HG03378 (cell line): Measurements from ENCODE around the gene ACTL6A.
"Not testable (repeated sequence)": the region's sequence is repeated elsewhere in the genome, so short reads cannot be mapped to it uniquely, and the experiment has no call there.

ENCODE experiments used
- ATAC-seq: cut with Tn5 transposase; IDR thresholded peaks from one replicate; pipeline ENCODE4 v1.9.1; 2021; ENCODE audit warnings: mild to moderate bottlenecking, moderate library complexity; ENCODE audit not compliant: unreplicated experiment

The ACTL6A gene

DNA sequence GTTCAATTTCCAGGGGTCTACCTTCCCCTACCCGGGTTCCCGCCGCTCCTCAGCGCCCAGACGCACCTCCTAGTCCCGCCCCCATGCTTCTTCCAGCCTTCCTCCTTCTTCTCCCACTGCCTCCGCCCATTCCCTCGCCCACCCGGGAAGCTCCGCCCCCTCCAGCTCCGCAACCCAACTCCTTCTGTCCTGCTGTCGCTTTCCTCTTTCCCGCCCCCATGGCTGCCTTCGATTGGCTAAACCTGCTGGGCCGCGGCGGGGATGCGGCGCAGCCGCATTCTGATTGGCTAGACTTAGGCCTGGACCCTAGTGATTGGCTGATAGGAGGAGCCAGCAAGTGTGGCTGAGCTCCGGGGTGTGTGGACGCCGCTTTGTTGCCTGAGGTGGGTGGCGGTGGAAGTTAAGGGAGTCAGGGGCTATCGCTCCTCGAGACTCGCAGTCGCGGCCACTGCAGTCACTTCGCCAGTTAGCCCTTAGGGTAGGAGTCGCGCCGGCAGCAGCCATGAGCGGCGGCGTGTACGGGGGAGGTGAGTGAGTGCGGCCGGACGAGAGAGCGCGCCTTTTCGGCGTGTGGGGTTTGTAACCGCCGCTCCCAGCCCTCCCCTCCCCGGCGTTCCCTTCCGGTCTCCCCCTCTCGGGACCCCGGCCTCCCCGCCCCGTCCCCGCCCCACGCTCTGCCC lies at the start of gene ACTL6A:
ACTL6A (plus strand) TSS at position 336 of the 680 bp plus-strand sequence; CDS start at position 503, 167 bp downstream.
- peak; percentile 96 for ATAC-seq

DNA sequence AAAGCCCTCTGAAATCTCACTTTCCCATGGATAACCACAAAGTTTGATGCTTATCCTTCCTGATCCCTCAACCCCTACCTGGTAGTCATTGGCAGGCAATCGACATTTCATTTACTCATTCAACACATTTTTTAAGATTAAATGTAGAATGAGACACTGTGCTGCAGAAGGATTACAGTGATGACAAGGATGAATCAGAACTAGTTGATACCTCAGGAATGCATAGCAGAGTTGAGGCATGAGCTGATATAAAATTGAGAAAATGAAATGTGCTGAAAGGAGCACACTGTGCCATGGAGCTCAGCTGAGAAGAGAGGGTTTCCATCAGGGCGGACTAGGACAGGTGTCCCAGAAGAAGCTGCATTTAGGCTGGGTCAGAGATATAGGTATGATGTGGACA lies 48.9 kb upstream of the ACTL6A start:
- no peak for ATAC-seq

DNA sequence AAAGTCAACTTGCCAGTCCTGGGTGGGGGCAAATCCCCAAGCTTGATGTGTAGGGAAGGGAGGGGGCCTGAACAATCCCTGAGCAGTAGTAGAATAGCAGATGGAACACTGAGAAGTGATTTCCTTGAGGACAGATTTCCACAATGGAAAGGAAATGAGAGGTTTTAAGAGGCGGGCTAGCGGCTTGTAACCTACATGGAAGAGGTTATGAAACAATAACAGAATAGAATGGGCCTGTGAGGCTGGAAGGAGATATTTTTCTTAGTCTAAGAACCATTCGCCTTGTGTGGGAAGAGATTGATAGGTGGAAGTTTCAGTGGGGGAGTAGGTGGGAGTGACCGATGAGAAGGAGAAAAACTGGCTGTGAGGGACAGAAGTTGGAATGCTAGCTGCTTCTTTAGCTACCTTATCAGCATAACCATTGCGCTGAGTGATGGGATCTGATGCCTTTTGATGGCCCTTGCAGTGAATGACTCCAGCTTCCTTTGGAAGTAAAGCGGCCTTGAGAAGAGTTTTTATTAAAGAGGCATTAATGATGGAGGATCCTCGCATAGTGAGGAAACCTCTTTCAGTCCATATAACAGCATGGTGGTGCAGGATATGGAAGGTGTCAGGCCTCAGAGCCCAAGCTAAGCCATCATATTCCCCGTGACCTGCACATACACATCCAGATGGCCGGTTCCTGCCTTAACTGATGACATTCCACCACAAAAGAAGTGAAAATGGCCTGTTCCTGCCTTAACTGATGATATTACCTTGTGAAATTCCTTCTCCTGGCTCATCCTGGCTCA lies 46.1 kb upstream of the ACTL6A start:
- ATAC-seq: not testable (repeated sequence)

DNA sequence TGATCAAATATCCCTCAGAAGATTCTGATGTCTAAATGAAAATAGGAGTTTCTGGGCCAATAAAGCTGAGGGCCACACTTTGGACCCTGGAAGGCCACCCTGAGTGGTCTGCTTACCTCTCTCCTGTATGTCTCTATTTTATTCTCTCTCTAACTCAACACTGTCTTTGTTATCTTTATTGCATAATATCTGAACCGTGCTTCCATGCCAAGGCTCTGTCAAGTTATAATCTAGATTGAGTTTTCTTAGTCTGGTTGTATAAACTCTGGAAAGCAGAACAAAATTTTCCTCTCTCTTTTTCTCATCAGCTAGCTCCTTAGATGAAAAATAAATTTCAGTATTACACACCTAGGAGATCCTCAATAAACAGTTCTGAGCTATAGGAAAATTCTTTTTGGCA lies 36.2 kb upstream of the ACTL6A start:
- no peak for ATAC-seq

DNA sequence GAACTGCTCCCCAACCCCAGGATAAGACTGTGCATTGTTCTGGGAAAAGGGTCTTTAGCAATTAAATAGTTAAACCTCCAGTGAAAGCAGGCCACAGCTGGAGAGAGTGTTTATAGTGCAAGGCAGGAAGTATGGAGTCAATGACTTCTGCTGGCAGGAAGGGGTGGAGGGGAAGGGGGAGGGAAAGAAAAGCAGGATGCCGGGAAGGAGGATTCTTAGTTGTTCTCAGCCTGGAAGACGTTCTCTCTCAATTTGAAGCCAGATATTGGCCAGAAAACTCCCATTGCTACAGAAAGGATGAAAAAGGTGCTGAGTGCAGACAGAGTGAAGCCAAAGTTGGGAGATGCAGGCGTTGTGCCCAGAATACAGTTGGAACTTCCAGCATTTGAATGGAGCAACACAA lies 35.7 kb upstream of the ACTL6A start:
- ATAC-seq: no peak

DNA sequence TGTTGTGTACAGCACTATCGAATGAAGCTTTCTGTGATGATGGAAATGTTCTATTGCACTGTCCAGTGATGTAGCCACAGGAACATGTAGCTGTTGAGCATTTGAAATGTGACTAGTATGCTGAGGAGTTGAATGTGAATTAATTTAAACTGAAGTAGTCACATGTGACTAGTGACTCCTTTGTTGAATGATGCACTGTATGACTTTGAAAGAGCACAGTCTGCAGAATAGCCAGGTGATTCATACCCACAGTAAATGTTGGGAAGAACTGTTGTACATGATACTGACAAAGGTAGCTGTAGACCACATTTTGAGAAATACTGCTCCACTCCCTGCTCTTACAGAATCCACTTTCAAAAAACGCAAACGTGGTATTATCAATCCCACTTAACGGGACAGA lies 34.0 kb upstream of the ACTL6A start:
- ATAC-seq: no peak

DNA sequence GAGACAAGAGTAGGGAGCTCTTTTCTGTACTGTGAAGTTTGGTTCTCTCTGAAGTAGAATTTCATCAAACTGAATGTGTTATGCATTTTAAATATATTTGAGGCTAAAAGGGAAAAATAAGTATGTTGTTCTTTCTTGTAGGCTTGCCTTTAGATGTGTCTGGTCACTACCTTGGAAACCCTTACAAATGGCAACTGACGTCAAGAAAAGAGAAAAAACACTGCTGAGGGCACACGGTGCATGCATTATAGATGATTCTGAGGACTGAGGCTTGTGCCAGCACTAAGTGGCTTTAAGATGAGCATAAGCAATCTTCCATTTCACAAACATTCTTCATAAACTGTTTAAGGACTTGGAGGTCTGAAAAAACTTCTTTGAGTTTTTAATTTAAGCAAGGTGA lies 31.1 kb upstream of the ACTL6A start:
- ATAC-seq: no peak

DNA sequence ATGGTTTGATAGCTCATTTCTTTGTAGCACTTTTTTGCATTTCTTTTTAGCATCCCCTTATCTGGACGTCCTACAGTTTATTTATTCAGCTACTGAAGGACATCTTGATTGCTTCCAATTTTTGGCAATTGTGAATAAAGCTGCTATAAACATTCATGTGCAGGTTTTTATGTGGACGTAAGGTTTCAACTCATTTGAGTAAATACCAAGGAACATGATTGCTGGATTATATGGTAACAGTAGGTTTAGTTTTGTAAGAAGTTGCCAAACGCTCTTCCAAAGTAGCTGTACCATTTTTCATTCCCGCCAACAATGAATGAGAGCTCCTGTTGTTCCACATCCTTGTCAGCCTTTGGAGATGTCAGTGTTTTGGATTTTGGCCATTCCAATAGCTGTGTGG lies 29.5 kb upstream of the ACTL6A start:
- ATAC-seq: no peak

DNA sequence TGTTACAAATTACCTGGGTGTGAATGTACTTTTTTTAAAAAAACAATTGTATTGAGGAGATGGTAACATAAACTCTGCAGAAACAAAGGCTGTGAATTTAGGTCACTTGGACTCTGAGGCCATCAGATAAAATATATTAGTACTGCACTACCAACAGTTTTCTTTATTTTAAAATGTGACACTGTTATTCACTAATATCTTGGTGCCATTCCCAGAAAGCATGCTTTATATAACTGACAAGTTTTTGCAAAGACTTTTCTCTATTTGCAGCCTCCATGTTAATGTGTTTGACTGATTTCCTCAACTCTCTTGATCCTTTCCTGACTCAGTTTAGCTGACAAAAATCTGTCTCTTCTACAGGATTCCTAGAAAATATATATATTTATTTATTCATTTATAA lies 26.5 kb upstream of the ACTL6A start:
- no peak for ATAC-seq

DNA sequence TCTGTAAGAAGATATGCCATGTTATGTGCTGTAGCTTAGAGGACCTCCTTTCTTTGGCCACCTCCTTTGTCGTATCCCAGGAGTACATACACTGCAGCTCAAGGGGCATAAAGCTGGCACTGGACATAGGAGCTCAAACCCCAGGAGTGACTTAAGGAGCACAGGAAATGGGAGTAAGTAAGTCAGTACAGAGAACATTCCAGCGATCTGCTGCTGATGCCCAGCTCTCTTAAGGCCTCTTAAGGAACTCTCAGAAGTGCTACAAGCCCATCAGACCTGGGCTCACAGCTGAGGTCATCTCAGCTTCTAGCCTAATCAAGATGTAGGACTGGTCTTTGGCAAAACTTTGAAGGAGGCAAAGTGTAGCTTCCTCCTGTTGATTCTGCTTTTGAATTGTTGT lies 21.6 kb upstream of the ACTL6A start:
- ATAC-seq: no peak

DNA sequence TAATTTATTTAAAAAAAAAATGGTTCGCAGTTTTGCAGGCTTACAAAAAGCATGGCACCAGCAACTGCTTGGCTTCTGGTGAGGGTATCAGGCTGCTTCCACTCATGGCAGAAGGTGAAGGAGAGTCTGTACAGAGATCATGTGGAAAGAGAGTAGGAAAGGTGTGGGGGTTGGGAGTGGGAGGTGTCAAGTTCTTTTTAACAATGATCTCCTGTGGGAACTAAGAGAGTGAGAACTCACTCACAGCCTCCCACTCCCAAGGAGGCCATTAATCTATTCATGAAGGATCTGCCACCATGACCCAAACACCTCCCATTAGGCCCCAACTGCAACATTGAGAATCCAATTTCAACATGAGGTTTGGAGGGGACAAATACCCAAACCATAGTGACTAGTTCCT lies 21.1 kb upstream of the ACTL6A start:
- ATAC-seq: no peak

DNA sequence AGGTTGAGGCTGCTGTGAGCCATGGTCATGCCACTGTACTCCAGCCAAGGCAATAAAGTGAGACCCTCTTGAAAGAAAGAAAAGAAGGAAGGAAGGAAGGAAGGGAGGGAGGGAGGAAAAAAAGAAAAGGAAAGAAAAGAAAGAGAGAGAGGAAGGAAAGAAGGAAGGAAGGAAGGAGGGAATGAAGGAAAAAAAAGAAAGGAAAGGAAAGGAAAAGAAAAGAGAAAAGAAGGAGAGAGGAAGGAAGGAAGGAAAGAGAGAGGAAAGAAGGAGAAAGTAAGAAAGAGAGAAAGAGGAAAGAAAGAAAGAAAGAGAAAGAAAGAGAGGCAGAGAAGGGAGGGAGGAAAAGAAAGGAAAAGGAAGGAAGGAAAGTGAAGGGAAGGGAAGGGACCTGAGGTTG lies 20.4 kb upstream of the ACTL6A start:
- no peak for ATAC-seq

DNA sequence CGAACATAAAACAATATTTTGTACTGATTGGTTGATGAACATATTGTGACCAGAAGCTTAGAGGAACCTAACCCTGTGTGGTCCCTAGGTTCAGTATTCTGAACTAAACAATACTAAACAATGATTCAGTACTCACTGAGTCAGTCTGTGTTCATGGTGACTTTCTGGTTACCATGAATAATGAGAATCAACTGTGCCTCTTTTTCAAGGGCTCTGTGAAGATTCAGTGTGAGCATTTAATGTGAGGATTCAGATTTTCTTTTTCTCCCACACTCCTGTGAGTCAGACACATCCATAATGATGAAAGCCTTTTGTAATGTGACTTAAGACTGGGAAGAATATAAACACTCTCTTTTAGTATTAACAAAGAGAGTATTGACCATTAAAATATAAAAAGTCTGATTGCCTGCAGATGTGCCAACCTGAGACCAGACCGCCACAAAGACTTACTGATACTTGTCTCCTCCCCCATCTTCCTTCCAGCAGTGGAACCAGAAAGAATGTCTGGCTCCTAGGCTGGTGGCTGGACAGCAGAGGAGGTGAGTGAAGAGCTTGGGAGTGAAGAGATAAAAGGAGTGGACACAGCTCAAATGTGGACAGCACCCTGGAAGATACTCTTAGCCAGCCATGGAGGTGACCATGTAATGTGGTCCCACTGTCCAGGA lies 17.6 kb upstream of the ACTL6A start:
- no peak for ATAC-seq

DNA sequence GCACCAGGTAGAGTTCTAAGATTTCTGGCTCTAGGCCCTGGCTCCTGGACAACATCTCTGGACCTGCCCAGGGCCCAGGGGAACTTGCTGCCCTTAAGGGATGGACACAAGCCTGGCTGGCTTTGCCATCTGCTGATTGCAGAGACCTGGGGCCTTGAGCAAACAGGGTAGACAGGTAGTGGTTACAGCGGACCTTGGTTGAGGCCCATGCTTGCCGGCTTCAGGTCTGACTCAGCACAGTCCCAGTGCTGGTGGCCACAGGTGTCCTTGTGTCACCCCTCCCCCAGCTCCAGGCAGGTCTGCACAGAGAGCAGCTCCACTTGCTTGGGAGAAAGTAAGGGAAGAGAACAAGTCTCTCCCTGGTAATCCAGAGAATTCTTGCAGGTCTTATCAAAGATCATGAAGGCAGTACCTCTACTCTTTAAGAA lies 15.9 kb upstream of the ACTL6A start:
- no peak for ATAC-seq

DNA sequence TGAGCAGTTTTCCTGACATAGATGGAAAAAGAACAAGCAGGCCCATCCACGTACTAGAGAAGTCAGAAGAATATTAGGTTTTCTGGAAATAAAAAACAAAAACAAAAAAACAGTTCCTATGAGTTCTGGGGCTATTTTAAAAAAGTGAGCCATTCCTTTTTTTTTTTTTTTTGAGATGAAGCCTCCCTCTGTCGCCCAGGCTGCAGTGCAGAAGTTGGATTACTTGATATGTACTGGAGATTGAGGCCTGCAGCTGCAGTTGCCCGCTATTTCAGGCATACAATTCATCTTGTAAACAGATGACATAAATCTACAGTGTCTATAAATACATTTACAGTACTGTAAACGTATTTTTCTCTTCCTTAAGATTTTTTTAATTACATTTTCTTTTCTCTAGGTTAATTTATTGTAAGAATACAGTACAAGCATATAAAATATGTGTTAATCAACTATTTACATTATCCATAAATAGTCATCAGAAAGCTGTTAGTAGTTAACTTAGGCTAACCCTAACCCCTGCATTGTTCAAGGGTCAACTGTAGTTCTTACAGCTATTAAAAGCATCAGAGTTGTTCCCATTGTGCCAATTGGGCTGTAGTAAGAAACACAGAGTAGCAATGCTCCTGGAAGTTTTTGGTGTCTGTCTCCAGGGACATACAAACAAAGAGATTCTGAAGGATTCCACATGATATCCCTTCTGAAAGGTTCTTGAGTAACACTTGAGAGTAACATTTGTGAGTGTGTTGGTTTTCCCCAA lies 11.2 kb upstream of the ACTL6A start:
- no peak for ATAC-seq

DNA sequence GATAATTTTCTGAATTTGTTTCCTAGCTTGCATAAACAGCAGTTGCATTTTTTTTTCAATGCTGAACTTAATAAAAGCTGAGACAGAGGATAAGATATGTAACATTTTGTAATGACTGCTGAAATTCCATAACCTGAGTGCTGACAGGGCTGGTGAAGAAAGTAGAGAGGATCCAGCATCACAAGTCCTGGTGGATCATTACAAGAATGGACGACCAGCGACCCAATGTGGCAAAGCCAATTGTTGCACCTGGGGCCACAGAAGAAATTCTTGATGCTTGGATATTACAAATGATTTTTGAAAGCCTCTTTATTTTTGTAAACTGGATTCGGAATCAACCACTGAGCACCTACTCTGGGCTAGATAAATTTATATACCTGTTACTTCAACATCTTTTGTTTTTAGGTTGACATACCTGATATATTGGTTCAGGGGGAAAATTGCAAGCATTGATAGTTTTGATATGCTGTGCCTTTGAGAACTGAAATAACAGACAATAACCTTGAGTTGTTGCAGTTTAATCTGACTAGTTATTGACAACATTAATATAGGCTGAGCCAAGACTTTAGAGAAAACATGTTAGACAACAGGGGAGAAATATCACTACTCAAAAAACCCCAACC lies 3.9 kb upstream of the ACTL6A start:
- ATAC-seq: no peak

DNA sequence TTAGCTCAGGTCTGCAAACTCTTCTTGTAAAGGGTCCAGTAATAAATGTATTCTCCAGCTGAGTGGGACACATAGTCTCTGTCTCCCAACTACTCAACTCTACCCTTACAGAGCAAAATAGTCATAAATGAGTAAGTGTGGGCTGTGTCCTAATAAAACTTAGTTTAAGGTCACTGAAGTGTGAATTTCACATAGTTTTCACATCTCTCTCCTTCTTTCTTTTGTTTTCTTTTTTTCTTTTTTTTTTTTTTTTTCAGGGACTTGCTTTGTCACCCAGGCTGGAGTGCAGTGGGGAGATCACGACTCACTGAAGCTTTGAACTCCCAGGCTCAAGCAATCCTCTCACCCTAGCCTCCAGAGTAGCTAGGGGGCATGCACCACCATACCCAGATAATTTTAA lies 1.9 kb upstream of the ACTL6A start:
- no peak for ATAC-seq

DNA sequence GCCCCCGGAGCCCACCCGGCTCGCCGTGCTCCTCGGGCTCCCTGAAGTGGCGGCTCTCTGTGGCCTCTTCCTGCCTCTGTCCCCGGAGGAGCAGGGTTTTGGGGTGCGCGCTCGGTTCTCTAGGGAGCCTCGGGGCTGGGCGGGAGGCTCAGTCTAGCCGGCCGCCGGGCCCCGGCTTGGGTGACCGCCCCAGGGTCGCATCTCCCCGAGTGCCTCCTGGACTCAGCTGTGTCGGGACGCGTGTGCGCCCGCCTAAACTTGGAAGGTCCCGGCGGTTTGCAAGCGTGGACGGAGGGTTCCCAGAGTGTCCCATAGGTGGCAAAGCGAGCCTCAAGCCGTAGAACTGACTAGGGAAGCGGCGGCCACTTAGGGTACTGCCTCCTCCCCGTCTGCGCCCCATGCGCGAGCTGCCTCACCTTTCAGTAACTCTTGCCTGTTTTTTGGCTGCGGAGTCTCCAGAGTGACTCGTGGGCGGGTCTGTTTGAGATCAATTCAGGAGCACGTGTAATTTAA lies 601 bp downstream of the ACTL6A start:
- ATAC-seq: peak; percentile 39

DNA sequence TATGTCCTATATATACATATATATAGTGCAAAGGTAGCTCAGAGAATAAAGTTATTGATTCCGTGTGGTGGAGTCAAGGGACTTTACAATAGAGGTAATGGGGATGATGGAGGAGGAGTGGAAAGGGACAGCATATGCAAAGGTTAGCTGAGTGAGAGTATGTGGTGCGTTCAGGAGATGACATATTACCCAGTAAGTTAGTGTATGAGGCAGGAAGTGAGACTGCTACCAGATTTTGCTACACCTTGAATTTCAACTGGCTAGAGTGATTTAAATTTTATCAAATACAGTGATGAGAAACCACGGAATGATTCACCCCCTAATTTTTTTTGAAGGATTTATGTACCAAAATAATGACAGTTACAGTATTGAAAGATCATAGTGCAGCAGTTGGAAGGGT lies 2.8 kb downstream of the ACTL6A start:
- peak; percentile 24 for ATAC-seq

DNA sequence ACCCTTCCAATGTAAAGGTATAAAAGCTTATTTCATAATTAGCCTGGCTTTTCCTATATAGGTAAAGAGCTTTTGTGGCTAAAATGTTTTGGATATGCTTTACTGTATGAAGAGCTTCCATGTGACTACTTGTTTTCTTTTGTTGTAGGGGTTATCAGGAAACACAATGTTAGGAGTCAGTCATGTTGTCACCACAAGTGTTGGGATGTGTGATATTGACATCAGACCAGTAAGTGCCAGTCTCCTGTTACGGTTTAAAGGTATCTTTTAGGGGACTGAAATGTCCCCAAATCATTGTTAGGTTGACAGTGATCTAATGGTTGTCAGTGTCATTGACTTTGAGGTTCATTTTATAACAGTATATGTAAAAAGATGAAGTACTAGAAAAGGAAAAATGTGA lies 18.3 kb downstream of the ACTL6A start:
- ATAC-seq: no peak

DNA sequence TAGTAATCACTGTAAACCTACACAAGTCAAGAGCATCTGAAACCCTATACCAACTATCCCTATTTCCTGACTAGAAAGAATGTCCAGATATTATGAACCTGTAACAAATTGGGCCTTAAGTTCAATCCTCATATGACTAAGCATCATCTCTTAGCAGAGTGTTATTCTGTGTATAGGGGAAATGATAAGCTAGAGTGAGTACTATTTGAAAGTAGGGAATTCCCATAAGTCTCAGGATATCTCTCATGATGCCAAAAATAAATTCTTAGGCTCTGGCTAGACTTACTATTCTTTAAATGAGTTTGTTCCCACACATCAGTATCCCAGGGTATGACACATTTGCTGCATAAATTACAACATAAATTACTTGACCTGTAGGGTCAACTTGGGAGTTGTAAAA lies 26.4 kb downstream of the ACTL6A start:
- ATAC-seq: peak; percentile 65
